Tongue (tissue), 2 donors: ENCODE measurements around the gene FAM200C. TPM values are rescaled to one million over a fixed set of nuclear protein-coding genes. Genes with fewer than 3 reads are reported as not detected.

ENCODE experiments used
- DNase-seq: peaks from one replicate; pipeline ENCODE4 v3.0.0-alpha.2; 2015
- total RNA-seq: library from RNA; depleted of rRNA; stranded (reverse); fragments of >200 nt; gene quantifications from one replicate; pipeline ENCODE4 v1.2.3, GENCODE V29; 2014

FAM200C gene
- total RNA-seq, 1 donor from 2014 or later = 17.0 TPM

DNA sequence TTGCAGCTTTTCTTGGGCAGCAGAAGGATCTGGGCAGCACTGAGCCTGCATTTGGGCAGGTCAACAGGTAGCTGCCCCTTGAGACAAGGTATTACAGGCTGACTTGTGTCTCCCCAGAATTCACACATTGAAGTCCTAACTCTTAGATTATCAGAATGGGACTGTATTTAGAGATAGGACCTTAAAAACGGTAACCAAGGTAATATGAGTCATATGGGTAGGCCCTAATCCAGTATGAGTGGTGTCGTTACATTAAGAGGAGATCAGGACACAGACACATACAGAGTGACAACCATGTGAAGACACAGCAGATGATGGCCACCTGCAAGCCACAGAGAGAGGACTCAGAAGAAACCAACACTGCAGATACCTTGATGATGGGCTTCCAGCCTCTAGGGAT lies 32.6 kb downstream of the FAM200C start:
- no peak for DNase-seq

DNA sequence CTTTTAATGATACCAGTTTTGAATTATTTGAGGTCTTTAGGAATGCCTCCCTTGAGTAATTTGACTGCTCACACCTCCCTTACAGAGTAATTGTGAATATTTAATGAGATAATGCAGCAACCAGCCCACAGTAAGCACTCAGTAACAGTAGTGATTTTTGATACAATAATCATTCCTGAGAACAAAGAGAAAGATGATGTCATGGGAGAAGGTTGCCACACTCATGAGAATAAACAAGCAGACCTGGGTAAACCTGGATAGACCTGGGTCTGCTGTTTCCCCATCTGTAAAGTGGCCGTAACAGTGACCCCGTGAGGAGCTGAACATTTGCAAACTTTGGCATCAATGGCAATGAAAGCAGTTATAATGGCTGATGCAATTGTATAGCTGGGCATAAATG lies 33.6 kb downstream of the FAM200C start:
- DNase-seq = no peak

DNA sequence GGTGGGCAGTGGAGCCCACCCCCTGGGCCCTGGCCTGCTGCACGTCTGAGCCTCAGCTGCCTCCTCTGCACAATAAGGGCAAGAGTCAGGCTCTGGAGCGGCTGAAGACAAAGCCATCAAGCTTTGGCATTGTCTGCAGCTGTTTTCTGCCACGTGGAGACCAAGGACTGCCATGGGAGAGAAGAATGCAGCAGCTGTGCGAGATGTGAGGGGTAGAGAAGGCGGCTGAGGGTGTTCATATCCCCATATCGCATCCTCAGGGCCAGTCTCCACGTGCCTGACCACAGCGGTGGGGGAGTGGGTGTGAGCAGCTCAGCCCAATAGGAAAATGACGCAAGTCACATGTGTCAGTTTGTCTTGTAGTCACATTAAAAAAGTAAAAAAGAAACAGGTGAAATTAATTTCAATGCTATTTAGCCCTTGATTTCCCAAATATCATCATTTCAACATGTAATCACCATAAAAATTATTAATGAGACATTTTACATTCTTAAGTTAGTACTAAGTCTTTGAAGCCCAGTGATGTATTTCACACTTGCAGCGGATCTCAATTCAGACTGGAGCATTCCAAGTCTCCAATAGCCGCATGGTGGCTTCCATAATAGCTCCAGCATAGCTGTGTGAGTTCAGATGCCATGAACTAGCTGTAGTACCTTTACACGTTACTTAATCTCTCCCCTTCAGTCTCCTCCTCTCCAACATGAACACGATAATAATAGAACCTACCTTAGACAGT lies 36.0 kb downstream of the FAM200C start:
- peak; percentile 94 for DNase-seq

DNA sequence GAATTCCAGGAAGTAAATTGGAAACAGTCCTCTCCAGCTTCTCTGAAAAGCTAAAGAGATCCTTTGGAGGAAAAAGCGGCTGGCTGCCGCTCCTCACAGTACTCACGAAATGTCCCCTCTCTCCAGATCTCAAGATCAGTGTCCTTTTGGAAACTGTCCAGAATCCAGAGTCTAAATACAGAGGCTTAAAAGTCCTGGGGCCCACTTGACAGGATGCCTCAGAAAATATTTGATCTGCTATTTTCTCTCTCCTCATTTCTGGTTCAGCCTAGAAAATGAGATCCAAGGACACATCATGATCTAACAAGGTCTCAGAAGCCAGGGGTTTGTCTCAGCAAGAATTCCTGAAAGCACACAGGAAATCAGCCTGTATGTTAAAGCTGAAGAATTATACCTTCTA lies 36.6 kb downstream of the FAM200C start:
- DNase-seq = peak; percentile 91

DNA sequence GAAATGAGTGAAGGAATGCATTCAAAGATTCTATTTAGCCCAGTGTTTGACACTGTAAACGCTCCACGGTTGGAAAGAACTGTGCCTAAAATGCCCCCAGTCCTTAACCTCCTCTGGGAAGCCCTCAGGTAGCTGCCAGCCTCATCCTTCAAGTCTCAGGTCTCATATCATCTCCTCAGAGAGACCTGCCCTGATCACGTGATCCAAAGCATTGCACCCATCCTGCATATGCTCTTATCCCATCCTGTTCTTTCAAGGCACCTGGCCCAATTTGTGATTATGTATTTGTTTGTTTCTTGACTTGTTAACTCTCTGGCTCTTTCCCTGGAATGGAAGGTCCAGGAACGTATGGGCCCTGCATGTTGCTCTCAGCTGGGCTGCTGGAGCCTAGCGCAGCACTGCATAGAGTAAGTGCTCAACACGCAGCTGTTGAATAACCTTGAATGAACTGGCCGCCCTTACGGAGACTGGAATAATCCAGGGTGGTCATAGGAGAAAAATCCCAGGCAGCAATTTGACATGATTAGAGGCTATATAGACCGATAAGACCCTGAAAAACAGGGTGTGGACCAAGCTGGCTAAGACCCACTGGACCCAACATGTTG lies 38.1 kb downstream of the FAM200C start:
- DNase-seq = peak; percentile 61

DNA sequence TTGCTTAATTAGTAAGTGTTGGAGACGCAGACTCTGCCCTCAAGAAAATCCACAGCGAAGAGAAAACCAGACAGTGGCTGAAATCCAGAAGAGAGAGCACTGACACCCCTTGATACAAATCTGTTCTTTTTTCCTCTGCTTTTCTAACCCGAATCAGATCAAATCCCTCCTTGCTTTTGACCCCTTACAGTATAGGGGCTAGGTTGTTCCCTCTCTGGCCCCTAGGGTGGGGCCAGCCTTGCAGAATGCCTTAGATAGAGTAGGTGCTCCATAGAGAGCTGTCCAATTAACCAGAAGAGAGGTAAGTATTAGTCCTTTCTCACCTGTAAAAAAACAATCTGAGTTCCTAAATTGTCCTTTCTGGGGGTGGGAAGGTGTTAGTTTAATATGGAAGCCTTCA lies 39.5 kb downstream of the FAM200C start:
- DNase-seq = no peak

DNA sequence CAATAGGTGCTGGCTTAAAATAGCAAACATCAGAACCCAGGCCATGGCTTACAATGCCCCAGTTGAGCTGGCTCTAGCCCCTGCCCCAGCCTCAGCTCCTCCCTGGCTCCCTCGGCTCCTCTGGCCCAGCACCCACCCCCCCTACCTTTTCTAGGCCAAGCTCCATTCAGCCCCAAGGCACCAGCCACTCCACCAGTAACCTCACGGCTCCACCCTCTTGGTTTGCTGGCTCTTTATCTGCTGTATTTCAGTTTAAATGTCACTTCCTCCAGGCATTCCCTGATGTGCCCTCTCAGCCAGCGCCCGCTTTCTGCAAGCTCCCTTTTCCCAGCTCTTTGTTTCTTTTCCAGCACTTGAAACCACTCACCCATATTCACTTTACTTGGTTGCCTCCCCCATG lies 40.0 kb downstream of the FAM200C start:
- no peak for DNase-seq

DNA sequence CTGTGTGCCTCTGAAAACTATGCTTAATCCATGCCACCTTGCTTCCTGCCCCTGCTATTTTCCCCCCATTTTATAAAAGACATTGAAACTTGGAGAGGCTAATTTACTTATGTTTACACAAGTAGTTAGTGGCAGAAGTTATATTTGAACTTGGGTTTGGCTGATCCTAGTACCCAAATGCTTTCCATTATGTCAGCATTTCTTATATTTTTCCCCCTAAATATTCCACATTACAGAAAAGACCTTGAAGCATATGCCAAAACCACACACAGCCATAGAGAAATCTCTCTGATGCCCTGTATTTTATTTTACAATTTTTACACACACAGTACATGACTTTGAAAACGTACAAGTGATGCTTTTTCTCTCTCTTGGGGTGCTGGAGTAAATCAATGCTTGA lies 40.6 kb downstream of the FAM200C start:
- peak; percentile 24 for DNase-seq

DNA sequence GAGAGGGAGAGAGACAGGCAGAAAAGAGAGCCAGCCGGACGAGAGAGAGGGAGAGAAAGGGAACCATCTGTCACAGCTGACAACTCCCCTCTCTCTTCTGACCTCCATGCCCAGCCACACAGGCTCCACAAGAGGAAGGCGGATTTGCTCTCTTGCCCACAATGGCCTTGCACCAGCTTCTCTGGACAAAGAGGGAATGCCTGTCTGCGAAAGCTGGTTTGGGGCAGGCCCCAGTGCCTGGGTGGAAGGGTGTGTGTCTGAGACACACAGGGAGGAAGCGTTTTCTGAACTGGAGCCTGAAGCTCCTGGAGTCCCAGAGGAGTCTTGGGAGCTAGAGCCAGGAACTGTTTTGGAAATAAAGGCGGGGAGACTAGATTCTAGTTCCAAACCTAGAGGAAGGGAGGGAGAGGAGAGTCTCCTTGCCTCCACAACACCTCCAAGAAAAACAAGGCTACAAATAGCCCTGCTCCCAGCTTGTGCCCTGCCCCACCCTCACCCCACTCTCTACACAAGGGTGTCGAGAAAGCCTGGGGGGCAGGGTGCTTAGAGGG lies 41.9 kb downstream of the FAM200C start:
- peak; percentile 86 for DNase-seq

DNA sequence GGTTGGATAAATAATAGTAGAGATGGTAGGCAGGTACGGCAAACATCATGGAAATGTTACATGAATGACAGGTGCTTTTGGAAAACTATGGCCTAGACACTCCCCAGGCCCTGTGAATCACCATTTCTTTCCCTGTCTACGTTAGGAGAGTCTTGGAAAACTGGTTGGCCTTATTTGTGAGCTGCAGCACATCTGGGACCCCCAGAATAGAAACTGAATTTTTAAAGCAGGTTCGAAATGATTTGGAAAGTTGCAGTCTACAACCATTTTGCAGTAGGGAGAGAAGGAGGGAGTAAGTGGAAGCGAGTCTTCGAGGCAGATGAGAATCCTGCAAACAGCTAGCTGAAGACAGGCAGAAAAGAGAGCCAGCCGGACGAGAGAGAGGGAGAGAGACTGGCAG lies 42.5 kb downstream of the FAM200C start:
- DNase-seq = peak; percentile 54

DNA sequence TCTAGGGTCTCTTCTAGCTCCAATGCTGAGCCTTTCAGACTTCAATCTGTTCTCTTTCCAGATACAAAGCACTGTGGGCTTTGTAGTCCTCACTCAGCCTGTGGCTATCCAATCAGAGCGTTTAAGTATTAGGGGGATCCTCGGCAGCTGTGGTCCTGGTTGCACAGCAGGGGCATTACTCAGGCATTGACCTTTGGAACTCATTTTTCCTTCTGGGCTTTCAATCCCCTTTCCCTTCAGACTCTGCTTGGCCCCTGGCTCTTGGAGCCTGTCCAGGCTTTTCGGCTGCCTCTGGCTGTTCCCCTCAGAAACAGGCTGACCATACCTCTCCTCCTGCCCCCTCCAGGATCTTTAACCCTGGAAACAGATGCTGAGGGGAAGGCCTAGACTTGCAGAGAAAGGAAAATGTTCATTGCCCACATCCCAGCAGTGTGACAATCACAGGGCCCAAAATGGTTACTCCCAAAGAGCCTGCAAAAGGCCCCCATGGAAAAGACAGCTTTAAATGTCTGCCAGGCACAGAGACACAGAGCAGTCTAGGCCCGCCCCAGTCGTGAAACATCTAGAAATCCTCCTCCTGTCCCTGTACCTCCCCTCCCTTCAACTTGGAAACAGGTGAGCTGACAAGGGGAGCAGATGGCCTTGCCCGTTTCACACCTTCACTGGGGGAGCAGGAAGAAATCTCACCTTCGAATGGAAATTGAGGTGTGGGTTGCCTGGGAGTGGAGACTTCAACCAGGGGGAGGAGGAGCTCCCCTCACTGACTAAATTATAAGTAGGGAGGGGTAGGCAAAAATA lies 43.1 kb downstream of the FAM200C start:
- DNase-seq = peak; percentile 71

DNA sequence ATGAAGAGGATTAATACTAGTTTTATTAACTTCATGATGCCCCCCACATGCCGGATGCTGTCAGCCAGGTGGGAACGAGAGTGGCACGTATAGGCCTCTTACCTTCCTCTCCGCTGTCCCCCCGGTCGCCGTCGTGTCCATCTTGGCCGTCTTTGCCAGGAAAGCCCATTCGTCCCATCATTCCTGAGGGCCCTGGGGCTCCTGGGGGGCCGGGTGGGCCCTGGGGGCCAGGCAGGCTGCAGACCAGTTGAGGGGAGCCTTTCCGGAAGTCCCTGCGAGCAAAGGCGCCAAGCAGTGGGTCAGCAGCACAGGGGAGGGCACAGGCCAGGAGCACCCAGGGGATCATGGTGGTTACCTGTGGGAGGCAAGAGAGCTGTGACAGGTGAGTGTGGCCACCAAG lies 45.2 kb downstream of the FAM200C start:
- DNase-seq = no peak

DNA sequence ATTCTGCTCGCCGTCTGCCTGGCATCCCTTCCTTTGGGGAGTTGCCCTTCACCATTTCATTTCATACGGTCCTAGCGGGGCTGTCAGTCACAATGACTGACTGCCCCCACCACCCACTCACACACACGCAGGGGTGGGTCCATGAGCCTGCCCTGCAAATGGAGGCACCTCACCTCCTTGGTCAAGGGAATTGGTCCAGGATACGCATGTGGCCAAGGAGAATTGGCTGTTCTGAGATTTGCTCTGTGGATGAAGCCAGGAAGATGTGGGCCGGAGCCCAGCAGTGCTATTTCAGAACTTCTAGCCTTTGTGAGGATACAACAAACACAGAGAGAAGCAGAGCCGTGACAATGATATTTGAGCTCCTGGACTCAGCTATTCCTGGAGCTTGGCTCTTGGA lies 46.5 kb downstream of the FAM200C start:
- DNase-seq = peak; percentile 49

DNA sequence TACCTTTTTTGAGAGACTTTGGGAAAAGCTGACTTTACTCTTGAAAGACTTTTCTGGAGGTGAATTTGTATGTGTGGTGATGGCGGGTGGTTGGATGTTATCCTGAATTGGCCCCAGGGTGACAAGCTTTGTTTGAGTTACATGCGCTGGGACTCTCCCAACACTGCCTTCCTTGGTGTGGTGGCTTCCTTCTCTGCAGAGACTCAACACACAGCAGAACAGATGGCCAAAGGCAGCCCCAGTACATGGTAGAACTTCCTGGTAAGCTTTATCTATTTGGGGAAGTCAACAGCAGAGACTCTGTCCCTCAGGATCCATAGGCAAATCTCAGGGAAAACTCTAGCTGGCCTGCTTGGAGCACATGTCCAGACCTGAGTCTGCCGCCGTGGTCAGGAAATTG lies 47.5 kb downstream of the FAM200C start:
- DNase-seq = no peak

DNA sequence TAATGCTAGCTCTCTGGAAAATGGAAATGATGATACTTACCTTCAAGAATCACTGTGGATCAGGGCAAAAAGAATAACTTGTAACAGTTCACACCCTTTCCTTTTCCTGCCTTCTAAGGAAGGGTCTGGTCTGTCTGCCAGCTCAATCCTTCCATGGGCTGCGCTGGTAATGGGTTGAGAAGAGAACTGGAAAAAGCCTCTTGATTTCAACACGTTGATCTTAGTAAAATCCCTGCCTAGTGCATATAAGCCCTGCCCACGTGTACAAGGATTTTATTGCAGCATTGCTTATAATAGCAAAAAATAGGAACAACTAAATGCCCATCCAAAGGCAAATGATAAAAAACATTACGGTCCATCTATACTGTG lies 49.9 kb downstream of the FAM200C start:
- no peak for DNase-seq

DNA sequence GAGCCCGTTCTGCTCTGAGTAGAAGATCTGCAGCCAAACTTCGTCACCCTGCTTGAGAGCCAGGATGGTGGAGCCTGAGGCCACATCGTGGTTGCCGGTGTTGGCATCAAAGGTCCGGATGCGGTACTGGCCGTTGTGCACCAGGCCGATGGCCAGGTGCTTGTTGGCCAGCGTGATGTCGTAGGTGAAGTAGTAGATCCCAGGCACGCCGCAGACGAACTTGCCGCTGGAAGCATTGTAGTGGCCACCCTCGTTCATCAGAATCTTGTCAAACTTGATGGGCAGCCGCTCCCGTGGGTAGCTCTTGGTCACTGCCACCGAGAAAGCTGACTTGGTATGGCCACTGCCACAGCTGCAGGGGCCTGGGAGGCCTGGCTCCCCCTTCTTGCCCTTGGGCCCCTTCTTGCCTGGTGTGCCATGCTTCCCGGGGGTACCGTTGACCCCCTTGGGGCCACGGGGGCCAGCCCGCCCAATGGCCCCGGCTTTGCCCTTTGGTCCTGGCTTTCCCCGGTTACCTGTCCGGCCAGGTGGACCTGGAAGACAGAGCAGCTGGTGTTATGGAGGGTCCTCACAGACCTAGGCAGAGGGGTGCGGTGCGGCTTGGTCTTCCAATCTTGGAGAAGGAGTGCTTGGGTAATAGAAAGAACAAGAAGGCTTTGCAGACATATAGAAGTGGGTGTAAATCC lies 50.5 kb downstream of the FAM200C start:
- DNase-seq = no peak

DNA sequence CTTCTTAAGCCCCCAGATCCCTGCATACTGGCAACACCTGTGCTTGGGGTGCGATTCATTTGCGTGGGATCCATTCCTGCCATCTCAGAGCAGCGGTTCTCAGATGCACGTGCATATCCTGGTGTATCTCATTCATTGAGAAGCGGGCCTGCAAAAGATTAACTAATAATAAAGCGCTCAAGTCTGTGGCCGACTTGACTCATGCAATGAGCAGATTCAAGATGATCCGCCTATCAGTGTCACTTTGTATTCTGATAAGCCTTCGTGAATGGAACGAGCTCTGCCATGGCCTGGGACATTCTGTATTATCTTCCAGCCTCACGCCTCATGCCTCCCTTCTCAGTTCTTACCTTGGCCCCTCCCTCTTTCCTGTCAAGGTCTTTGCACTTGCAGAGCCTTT lies 51.8 kb downstream of the FAM200C start:
- no peak for DNase-seq

DNA sequence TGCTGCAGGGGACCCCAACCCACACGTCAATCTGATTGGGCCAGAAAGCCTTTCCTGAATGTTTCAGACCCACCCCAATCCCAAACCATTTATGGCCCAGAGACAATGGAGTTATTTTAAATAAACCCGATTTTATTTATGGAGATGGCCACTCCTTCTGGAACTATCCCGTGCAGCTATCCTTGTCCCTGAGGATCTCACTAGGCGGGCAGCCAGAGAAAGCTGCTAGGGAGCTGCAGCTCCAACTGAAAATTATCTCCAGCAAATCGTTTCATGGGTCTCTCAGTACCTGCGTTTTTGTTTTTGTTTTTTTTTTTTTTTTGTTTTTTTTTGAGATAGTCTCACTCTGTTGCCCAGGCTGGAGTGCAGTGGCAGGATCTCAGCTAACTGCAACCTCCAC lies 52.4 kb downstream of the FAM200C start:
- DNase-seq = peak; percentile 52
